Chondrocyte (in vitro differentiated cells): ENCODE measurements around the gene TRIP6. TPM values are rescaled to one million over a fixed set of nuclear protein-coding genes. Genes with fewer than 3 reads are reported as not detected.
"Not testable (repeated sequence)": the region's sequence is repeated elsewhere in the genome, so short reads cannot be mapped to it uniquely, and the experiment has no call there.

Experiments
- DNase-seq: peaks from one replicate; pipeline ENCODE4 v3.0.0; 2021; ENCODE audit warnings: mixed read lengths, low spot score
- H3K27ac Mint-ChIP-seq: one replicate; pipeline ENCODE4 v1.8.0; 2021; ENCODE audit warnings: mild to moderate bottlenecking, moderate library complexity, mixed read lengths; ENCODE audit not compliant: unreplicated experiment
- H3K27me3 Mint-ChIP-seq: 2 replicates; pipeline ENCODE4 v1.8.0; 2021; ENCODE audit warnings: low read depth, mixed read lengths
- H3K36me3 Mint-ChIP-seq: 2 replicates; pipeline ENCODE4 v1.8.0; 2021; ENCODE audit warnings: low read depth, mixed read lengths
- H3K4me1 Mint-ChIP-seq: 2 replicates; pipeline ENCODE4 v1.8.0; 2021; ENCODE audit warnings: low read depth, mild to moderate bottlenecking, mixed read lengths
- H3K4me3 Mint-ChIP-seq: one replicate; pipeline ENCODE4 v1.8.0; 2021; ENCODE audit warnings: mild to moderate bottlenecking, moderate library complexity, mixed read lengths; ENCODE audit not compliant: unreplicated experiment
- H3K9me3 Mint-ChIP-seq: 2 replicates; pipeline ENCODE4 v1.8.0; 2021; ENCODE audit warnings: low read depth, mixed read lengths
- CTCF ChIP-seq: fragments of 200-600 bp; sonication (generic); IDR thresholded peaks from 2 replicates; pipeline ENCODE4 v1.5.0; 2021; ENCODE audit warnings: antibody characterized with exemption, mild to moderate bottlenecking, moderate library complexity
- microRNA-seq: library from miRNA; unstranded; fragments of <30 nt; microRNA quantifications from one replicate; pipeline ENCODE4 v1.2.0, GENCODE V29; 2020; ENCODE audit warnings: borderline number of aligned reads
- total RNA-seq: library from RNA; stranded (reverse); gene quantifications from 3 replicates; pipeline ENCODE4 v1.2.1, GENCODE V29; 2021

The TRIP6 gene
- total RNA-seq, 1 donor from 2014 or later, result 104 TPM

GRCh38 chr7:100914879-100915447 is 47.8 kb downstream of the TRIP6 start:
- H3K27ac Mint-ChIP-seq, result no peak overlapping the region
- peaks cover 17% of the 10 kb centered on the region for H3K27me3 Mint-ChIP-seq
- TF ChIP-seq CTCF, result no peak
- H3K9me3 Mint-ChIP-seq, result no peaks in the 10 kb centered on the region
- no peaks in the 10 kb centered on the region for H3K4me1 Mint-ChIP-seq
- no peak for DNase-seq
- no peak overlapping the region for H3K4me3 Mint-ChIP-seq
- no peaks in the 10 kb centered on the region for H3K36me3 Mint-ChIP-seq

GRCh38 chr7:100919335-100919734 is 52.1 kb downstream of the TRIP6 start:
- H3K9me3 Mint-ChIP-seq, H3K4me3 Mint-ChIP-seq, H3K36me3 Mint-ChIP-seq, H3K27ac Mint-ChIP-seq, DNase-seq, H3K4me1 Mint-ChIP-seq: not testable (repeated sequence)
- peaks cover 37% of the 10 kb centered on the region for H3K27me3 Mint-ChIP-seq

GRCh38 chr7:100919779-100920437 is 52.7 kb downstream of the TRIP6 start:
- not testable (repeated sequence) for H3K9me3 Mint-ChIP-seq, H3K4me3 Mint-ChIP-seq, DNase-seq, H3K4me1 Mint-ChIP-seq, H3K27ac Mint-ChIP-seq, H3K36me3 Mint-ChIP-seq
- H3K27me3 Mint-ChIP-seq, result peaks cover 37% of the 10 kb centered on the region

- TF ChIP-seq CTCF, result no peak
Measured at GRCh38 chr7:100921039-100921438, 53.9 kb downstream of the TRIP6 start.

More at GRCh38 chr7:100921039-100921438, 53.9 kb downstream of the TRIP6 start:
- no peaks in the 10 kb centered on the region for H3K4me1 Mint-ChIP-seq
- H3K27me3 Mint-ChIP-seq, result peaks cover 37% of the 10 kb centered on the region
- no peak overlapping the region for H3K4me3 Mint-ChIP-seq
- no peaks in the 10 kb centered on the region for H3K36me3 Mint-ChIP-seq
- H3K9me3 Mint-ChIP-seq, result no peaks in the 10 kb centered on the region
- no peak for DNase-seq
- no peak overlapping the region for H3K27ac Mint-ChIP-seq

Small RNA genes lying within 50 kb of the gene (microRNA-seq; reads per million reads assigned to microRNA genes)
- gene MIR6875, result 1.7 reads per million

Other genes starting within 250 kb of the TRIP6 start
- 0.87 to 2.1 TPM (median 1.8 TPM) in 3 replicates for gene TFR2, start 225.8 kb upstream of the TRIP6 start, total RNA-seq
- gene ACTL6B, start 210.9 kb upstream of the TRIP6 start, total RNA-seq, result not detected in 3 replicates
- 191 to 204 TPM (median 202 TPM) in 3 replicates for gene GNB2, start 193.6 kb upstream of the TRIP6 start, total RNA-seq
- gene GIGYF1, start 173.1 kb upstream of the TRIP6 start, total RNA-seq, result 29.2 to 32.8 TPM (median 31.7 TPM) in 3 replicates
- gene POP7, start 161.3 kb upstream of the TRIP6 start, total RNA-seq, result 24.2 to 31.8 TPM (median 25.5 TPM) in 3 replicates
- gene EPO, start 146.9 kb upstream of the TRIP6 start, total RNA-seq, result not detected in 3 replicates
- gene ZAN, start 133.8 kb upstream of the TRIP6 start, total RNA-seq, result not detected in 3 replicates
- gene EPHB4, start 39.9 kb upstream of the TRIP6 start, total RNA-seq, result 56.6 to 60.7 TPM (median 59.5 TPM) in 3 replicates
- 23.5 to 26.6 TPM (median 26.0 TPM) in 3 replicates for gene SLC12A9, start 14.7 kb upstream of the TRIP6 start, total RNA-seq
- gene SRRT, start 7.7 kb downstream of the TRIP6 start, total RNA-seq, result 104 to 138 TPM (median 105 TPM) in 3 replicates
- gene UFSP1, start 22.3 kb downstream of the TRIP6 start, total RNA-seq, result 4.1 to 5.0 TPM (median 4.3 TPM) in 3 replicates
- 1.4 to 2.9 TPM (median 2.6 TPM) in 3 replicates for gene ACHE, start 28.5 kb downstream of the TRIP6 start, total RNA-seq
- gene MUC3A, start 82.1 kb downstream of the TRIP6 start, total RNA-seq, result not detected in 3 replicates
- not detected in 3 replicates for gene MUC12, start 102.2 kb downstream of the TRIP6 start, total RNA-seq
- gene MUC17, start 152.7 kb downstream of the TRIP6 start, total RNA-seq, result not detected in 3 replicates
- 26.1 to 35.7 TPM (median 30.4 TPM) in 3 replicates for gene TRIM56, start 218.1 kb downstream of the TRIP6 start, total RNA-seq